Measurements from ENCODE around the gene NARS2.

- TF ChIP-seq EZH2 (IDR thresholded peaks at IDR 0.05) (no peak), POLR2AphosphoS5 (IDR thresholded peaks at IDR 0.05; ENCODE audit: borderline replicate concordance, low read depth, low read length) (no peak), FOXP2 (optimal IDR thresholded peaks at IDR 0.05; ENCODE audit: control extremely low read depth, extremely low read length, insufficient read depth) (no peak)
Observed at GRCh38 chr11:78386215-78386941, 188.3 kb downstream of the NARS2 start.
